Testis (tissue), 2 donors: ENCODE data around the gene PARS2.

Experiments
- CTCF ChIP-seq, 3 experiments: fragments of 450-650 bp in 2 of 3; fragments of 200-600 bp in 1 of 3; sonication (generic) in 1 of 3; IDR thresholded peaks; one replicate each; pipeline ENCODE4 v1.5.1; 2016 to 2019; ENCODE audit warnings: antibody characterized with exemption in 3 of 3, mild to moderate bottlenecking in 2 of 3, moderate library complexity in 1 of 3
- POLR2A ChIP-seq: fragments of 450-650 bp; IDR thresholded peaks from one replicate; pipeline ENCODE4 v1.6.1; 2017; ENCODE audit warnings: antibody characterized with exemption, mild to moderate bottlenecking, moderate library complexity

GRCh38 chr1:54766726-54767125 is 2.4 kb upstream of the PARS2 start:
- TF ChIP-seq POLR2A, result no peak
- no peak for TF ChIP-seq CTCF (IDR thresholded peaks at IDR 0.05)
